HG02571 (cell line): ENCODE results near the gene SOHLH1.

Experiments
- ATAC-seq: cut with Tn5 transposase; IDR thresholded peaks from one replicate; pipeline ENCODE4 v1.9.1; 2021; ENCODE audit warnings: mild to moderate bottlenecking, moderate library complexity; ENCODE audit not compliant: unreplicated experiment

SOHLH1 gene

DNA sequence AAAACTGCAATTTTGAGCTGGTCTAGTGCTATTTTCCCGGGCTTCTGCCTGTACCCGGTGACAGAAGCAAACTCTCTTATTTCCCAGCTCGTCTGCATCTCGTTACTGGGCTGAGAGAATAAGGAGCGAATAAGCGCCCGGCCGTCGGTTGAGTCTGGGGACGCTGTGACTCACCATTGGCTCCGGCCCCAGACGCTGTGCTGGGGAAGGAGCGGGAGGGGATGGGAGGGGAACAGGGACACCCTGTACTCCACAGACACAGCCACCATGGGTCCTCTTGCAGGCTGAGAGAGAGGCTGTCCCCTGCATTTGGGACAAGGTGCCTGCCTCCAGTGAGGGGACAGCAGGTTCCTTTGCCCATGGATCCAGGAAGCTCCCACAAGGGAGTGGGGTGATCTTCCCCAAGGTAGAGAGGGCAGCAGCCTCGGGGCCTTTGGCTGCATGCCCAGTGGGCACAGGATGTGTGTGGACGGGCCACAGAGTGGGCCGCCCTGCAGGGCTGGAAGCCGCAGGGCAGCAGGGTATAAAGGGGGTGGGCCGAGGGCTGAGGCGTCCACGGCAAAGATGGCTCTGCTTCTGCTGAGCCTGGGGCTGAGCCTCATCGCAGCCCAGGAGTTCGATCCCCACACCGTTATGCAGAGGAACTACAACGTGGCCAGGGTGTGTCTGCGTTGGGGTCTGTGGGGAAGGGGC, 36.4 kb downstream of the SOHLH1 start, which contains the start of gene LCN9:
Gene LCN9 (plus strand): TSS at position 552 of the 693 bp plus-strand sequence. CDS start 13 bp downstream, at position 565.
- ATAC-seq: no peak

DNA sequence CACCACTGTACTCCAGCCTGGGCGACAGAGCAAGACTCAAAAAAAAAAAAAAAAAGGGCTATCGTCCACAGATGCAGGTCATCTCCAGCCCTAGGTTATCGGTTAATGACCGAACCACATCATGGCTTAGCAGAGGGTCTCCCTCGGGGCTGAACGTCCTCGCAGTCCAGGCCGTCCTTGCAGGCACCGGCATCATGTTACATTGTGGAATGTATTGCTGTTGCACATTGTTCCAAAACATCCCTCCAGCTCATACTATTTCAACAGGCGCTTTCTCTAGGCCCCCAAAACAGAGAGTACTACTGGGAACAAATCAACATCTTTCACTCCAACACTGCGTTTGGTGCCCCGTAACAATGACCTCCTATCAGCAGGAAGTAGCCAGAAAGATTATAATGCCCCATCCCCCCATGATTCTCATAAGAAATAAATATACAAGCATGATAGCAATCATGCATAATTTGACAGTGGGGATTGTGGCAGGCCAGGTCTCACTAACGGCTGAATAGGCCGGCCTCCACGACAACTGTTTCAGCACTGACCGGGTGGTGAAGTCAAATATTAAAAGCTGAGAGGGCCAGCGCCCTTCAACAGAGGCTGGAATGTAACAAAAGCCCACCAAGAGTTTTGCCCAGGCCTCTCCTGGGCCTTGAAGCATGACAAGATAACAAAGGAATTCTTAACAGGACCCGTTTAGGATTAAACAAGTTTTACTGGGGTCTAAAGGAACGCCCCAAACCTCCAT, 37.3 kb downstream of the SOHLH1 start:
- no peak for ATAC-seq

DNA sequence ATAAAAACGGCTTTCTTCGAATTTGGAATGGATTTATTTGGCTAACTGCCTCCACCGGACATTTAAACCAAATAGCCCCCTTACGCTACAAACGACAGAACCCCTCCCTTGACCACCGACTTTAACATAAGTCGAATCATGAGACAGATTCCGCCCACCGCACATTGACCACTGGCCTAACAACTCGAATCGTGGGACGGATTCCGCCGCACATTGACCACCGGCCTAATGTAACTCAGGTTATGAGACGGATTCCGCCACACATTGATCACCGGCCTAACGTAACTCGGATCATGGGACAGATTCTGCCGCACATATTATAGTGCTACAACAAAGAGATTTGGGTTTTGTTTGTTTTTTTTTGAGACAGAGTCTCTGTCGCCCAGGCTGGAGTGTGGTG, 38.9 kb downstream of the SOHLH1 start:
- ATAC-seq: no peak

DNA sequence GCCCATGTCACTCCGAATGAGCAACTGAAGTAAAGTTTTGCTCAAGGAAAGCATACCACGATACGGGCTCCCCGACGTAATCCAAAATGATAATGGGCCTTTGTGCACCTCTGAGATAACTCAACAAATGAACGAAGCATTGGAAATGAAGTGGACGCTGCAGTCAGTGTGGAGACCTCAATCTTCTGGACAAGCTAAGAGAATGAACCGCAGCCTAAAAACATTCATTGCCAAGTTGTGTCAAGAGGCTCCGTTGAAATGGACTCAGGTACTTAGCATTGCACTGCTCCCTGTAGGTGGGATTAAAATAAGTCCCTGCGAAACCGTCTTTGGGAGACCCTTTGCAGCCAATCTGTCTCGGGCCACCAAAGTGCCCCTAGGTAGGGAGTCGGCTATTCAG, 40.0 kb downstream of the SOHLH1 start:
- ATAC-seq: no peak

DNA sequence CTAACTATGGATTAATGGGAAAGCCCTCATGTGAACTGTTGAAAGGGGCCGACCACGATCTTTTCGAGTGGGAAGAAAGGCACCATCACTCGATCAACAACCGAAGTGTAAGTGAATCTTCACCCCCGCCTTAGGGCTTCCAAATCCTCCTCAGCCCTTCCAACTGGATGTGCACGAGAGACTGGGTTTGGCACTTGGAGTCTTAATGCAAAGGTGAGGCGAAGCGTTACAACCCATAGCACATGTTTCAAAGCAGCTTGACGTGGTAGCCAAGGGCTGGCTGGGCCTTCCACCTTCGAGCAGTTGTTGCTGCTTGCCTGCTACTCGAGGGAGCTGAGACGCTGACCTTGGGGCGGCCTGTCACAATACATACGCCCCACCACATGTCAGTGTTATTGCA, 41.9 kb downstream of the SOHLH1 start:
- no peak for ATAC-seq

DNA sequence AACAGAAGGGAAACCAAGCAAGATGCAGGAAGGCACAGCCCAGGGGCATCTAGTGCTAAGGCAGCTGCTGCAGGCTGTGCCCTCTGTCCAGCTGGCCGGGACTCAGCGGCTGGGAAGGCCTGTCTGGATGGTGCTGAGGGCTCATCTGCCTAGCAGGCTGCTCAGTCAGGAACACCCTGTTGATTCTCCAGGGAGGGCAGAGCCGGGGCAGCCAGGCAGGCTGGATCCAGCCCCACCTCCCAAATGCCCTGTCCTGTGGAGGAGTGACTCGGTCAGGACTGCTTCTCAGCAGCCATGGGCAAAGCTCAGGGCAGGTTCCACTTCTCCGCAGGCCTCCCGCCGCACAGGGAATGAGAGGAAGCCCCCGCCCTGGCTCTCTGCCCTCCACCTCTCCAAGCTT, 44.0 kb downstream of the SOHLH1 start:
- ATAC-seq: no peak

DNA sequence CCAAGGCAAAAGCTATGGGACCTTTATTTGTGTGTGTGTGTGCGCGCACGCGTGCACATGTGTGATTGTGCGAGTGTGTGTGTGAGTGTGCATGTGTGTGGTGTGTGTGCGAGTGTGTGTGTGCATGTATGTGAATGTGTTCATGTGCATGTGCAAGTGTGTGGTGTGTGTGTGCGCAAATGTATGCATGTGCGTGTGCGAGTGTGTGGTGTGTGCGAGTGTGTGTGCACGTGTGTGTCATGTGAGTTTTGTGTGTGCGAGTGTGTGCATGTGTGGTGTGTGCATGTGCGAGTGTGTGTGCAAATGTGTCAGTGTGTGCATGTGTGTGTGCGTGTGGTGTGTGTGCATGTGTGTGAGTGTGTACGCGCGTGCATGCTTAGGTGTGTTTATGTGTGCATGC, 48.9 kb downstream of the SOHLH1 start:
- no peak for ATAC-seq

DNA sequence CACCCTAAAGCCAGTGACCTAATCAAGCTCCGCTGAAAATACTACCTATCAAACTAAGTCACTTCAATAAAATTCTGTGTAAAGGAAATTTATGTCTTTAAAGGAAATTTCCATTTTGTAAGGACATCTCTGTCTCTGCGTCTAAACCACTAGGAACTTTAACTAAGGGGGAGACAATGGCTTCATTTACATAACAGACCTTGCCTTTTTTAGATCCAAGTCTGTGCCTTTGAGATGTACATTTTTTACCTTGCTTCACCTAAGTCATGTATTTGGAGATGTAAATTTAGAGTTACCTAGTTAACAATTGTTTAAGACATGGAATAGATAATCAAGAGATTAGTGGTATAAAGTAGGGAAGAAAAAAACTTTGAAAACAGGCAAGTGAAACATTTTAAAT, 49.8 kb downstream of the SOHLH1 start:
- ATAC-seq: no peak

DNA sequence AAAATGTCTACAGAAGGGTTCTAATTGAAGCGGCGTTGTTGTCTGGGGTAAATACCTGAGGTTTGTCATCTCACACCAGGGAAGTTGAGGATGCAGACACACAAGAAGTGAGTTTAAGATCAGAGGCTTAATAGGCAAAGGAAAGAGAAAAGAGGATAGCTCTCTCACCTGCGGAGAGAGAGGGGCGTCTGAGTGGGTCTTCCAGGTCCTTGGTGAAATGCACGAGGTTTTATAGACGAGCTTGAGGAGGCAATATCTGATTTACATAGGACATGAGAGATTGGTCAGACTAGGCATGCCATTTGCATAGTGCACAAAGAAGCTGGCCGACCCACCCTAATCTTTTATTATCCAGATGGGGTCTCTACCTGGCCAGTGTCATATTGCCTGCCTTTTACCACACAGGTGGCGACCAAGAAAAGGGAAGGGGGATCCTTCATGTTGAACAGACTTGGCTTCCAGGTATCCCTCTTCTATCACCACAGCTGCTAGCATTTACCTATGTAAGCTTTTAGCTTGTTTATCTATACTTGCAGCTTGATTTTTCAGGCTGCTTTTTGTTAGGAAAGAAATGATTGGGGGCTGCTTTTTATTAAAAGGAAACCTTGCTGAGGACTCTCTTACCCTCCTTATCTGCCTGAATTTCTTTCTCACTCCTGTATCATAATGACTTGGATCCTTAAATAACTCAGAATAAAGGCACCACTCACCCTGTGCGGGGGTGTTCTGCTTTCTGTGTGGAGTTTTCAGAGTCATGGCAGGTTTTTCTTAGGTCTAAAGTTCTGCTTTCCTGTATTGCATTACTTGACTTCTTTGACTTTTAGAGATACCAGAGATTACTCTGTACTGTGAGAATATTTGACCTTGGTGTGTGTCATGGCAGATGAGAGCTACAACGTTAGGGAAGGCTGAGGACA, 50.5 kb downstream of the SOHLH1 start:
- no peak for ATAC-seq

DNA sequence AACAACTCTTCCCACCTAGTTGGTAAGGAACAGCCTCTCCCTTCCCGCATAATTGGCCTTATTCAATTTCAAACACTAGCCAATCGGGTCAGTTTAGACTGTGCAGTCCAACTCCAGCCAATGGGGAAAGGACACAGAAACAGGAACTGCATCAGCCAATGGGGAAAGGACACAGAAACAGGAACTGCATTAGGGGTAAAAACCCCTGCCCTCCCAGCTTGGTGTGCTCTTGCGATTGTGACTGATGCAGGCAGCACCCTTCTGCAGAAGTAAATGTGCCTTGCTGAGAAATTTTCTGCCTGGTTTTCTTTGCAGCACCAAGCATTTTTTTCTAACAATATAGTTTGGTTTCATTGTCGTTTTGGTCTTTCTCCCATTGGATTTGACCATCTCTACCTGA, 51.4 kb downstream of the SOHLH1 start:
- no peak for ATAC-seq

DNA sequence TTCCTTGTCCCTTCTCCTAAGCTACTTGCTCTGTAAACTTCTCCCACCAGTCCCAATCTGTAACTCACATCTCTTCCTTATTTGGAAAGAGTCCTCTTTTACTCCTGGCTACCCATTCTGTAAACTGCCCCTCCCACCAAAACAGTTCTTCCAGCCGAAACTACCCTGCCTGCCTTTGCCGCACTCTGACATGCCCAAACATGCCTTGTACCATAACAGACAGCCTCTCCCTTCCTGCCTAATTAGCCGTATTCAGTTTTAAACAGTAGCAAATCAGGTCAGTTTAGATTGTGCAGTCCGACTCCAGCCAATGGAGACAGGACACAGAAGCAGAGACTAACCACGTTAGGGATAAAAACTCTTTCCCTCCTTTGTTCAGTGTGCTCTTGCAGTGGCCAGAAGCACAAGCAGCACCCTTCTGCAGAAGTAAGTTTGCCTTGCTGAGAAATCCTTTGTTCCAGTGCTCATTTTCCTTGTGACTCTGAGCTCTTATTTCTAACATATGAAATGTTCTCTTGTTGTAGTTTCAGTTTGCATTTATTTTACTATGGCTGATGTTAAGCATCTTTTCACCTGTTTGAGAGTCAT, 54.6 kb downstream of the SOHLH1 start:
- no peak for ATAC-seq
